Neuronal stem cell (in vitro differentiated cells): ENCODE results near the gene UCN3.
A peak's percentile ranks its signal among the peaks of the same experiment; 100 is the strongest.

Experiments
- DNase-seq: peaks from one replicate; pipeline ENCODE4 v3.0.0-alpha.2; 2013; ENCODE audit warnings: low spot score
- H2AFZ ChIP-seq: one replicate; pipeline ENCODE4 v1.6.1; 2013; ENCODE audit warnings: mild to moderate bottlenecking, low read length, inconsistent platforms
- H2AK5ac ChIP-seq: 2 replicates; pipeline ENCODE4 v1.6.1; 2013; ENCODE audit warnings: low read depth, mild to moderate bottlenecking, inconsistent platforms, low read length, moderate library complexity, mixed read lengths
- H2BK120ac ChIP-seq: 2 replicates; pipeline ENCODE4 v1.6.1; 2013; ENCODE audit warnings: low read depth, mild to moderate bottlenecking, inconsistent platforms, low read length, moderate library complexity, mixed read lengths
- H2BK12ac ChIP-seq: one replicate; pipeline ENCODE4 v1.6.1; 2013; ENCODE audit warnings: low read length, inconsistent platforms
- H2BK15ac ChIP-seq: 2 replicates; pipeline ENCODE4 v1.6.1; 2013; ENCODE audit warnings: mild to moderate bottlenecking, low read length, inconsistent platforms, mixed read lengths
- H2BK5ac ChIP-seq: one replicate; pipeline ENCODE4 v1.6.1; 2013; ENCODE audit warnings: inconsistent platforms, mild to moderate bottlenecking, low read length, moderate library complexity
- H3K14ac ChIP-seq: one replicate; pipeline ENCODE4 v1.6.1; 2013; ENCODE audit warnings: low read length, inconsistent platforms
- H3K18ac ChIP-seq: 2 replicates; pipeline ENCODE4 v1.6.1; 2013; ENCODE audit warnings: low read length, inconsistent platforms
- H3K23ac ChIP-seq: 2 replicates; pipeline ENCODE4 v1.6.1; 2013; ENCODE audit warnings: low read depth, mild to moderate bottlenecking, mixed read lengths, low read length, inconsistent platforms; ENCODE audit not compliant: poor library complexity
- H3K27ac ChIP-seq: replicated peaks from 3 replicates; pipeline ENCODE4 v1.5.1; 2013; ENCODE audit warnings: low read length, inconsistent platforms
- H3K27me3 ChIP-seq, 3 experiments: 2 replicates each; pipeline ENCODE4 v1.6.1; 2013; ENCODE audit warnings: low read length in 3 of 3, mild to moderate bottlenecking in 2 of 3, inconsistent platforms in 1 of 3, low read depth in 1 of 3, mixed read lengths in 1 of 3, moderate library complexity in 1 of 3; ENCODE audit not compliant: control insufficient read depth in 3 of 3, insufficient read depth in 3 of 3
- H3K36me3 ChIP-seq, 2 donors: replicated peaks in 1 of 2; 2 replicates each; pipeline ENCODE4 v1.6.1; 2013; ENCODE audit warnings: low read length in 2 of 2; ENCODE audit not compliant: control insufficient read depth in 2 of 2, insufficient read depth in 2 of 2
- H3K4ac ChIP-seq: 2 replicates; pipeline ENCODE4 v1.6.1; 2013; ENCODE audit warnings: inconsistent platforms, mild to moderate bottlenecking, low read length, moderate library complexity
- H3K4me1 ChIP-seq, 2 donors: 1 replicate in 1 of 2; 2 replicates in 1 of 2; pipeline ENCODE4 v1.6.1; 2013; ENCODE audit warnings: low read length in 2 of 2, low read depth in 1 of 2; ENCODE audit not compliant: control insufficient read depth in 2 of 2, insufficient read depth in 1 of 2
- H3K4me2 ChIP-seq: one replicate; pipeline ENCODE4 v1.6.1; 2013; ENCODE audit warnings: mild to moderate bottlenecking, low read length, inconsistent platforms; ENCODE audit not compliant: insufficient read depth, poor library complexity, severe bottlenecking
- H3K4me3 ChIP-seq, 2 donors: 2 replicates each; pipeline ENCODE4 v1.5.1; 2013; ENCODE audit warnings: low read length in 2 of 2, mild to moderate bottlenecking in 2 of 2, inconsistent platforms in 1 of 2, moderate library complexity in 1 of 2
- H3K79me1 ChIP-seq: one replicate; pipeline ENCODE4 v1.6.1; 2013; ENCODE audit warnings: low read depth, mild to moderate bottlenecking, inconsistent platforms, low read length, moderate library complexity
- H3K9ac ChIP-seq: one replicate; pipeline ENCODE4 v1.6.1; 2013; ENCODE audit warnings: mild to moderate bottlenecking, low read depth, low read length, inconsistent platforms; ENCODE audit not compliant: poor library complexity
- H3K9me3 ChIP-seq, 2 donors: replicated peaks in 1 of 2; 2 replicates each; pipeline versions ENCODE3 to v1.6.1; 2013; ENCODE audit warnings: low read length in 2 of 2, mild to moderate bottlenecking in 2 of 2, inconsistent platforms in 1 of 2, low read depth in 1 of 2, mixed read lengths in 1 of 2, moderate library complexity in 1 of 2; ENCODE audit not compliant: control insufficient read depth in 2 of 2, insufficient read depth in 1 of 2
- H4K8ac ChIP-seq: one replicate; pipeline ENCODE4 v1.6.1; 2013; ENCODE audit warnings: low read depth, mild to moderate bottlenecking, inconsistent platforms, low read length, moderate library complexity
- H4K91ac ChIP-seq: one replicate; pipeline ENCODE4 v1.6.1; 2013; ENCODE audit warnings: low read length, low read depth, mild to moderate bottlenecking, inconsistent platforms; ENCODE audit not compliant: poor library complexity
- WGBS, 2 donors: extraction: QIAGEN DNeasy Blood & Tissue Kit; methylation state at CpG; one replicate each; pipeline ENCODE4 v1.1.7; 2013; ENCODE audit warnings: missing lambda C conversion rate in 2 of 2, mixed read lengths in 1 of 2; ENCODE audit not compliant: insufficient read length in 2 of 2, insufficient replicate concordance in 1 of 2; ENCODE audit errors: extremely low coverage in 2 of 2; 5-methylcytosine and 5-hydroxymethylcytosine counted together

The UCN3 gene

DNA sequence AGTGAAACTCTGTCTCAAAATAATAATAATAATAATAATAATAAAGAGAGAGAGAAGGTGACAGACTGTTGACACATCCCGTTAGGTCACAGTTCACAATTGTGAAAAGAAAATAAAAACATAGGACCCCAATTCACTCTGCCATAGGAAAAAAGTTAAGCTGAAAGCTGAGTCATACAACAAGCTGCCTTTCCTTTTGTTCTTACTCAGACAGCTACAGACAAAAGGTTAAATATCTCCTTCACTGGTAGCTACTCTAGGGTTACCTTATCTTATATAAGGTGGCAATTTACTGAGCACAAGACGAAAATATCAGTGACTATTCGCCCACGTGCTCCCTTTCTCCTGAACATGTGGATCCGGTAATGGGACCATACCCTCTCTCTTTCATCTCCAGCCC lies 22.4 kb downstream of the UCN3 start:
- Histone ChIP-seq H3K27ac (no peak overlapping the region), H2BK5ac (no peak overlapping the region), H2BK120ac (no peak overlapping the region), H3K36me3 (no peaks in the 10 kb centered on the region), H3K4ac (no peak overlapping the region), H3K14ac (no peak overlapping the region), H4K8ac (no peak overlapping the region), H2BK12ac (no peak overlapping the region), H4K91ac (no peak overlapping the region), H3K9me3 (peaks cover 4 to 15% of the 10 kb centered on the region in 2 donors), H2AK5ac (no peak overlapping the region), H3K9ac (no peak overlapping the region), H3K23ac (no peak overlapping the region), H3K18ac (no peak overlapping the region), H3K4me3 (no peak overlapping the region), H3K4me1 (no peaks in the 10 kb centered on the region), H3K79me1 (no peaks in the 10 kb centered on the region), H3K27me3 (peaks cover 0 to 2% (median 0%) of the 10 kb centered on the region in 3 experiments), H3K4me2 (no peak overlapping the region), H2BK15ac (no peak overlapping the region), H2AFZ (no peak overlapping the region)
- no peak for DNase-seq
- no CpG with 5 or more reads among the region's 5 CpGs for WGBS, 2 donors

- Histone ChIP-seq H3K27me3 (peaks cover 0 to 2% (median 0%) of the 10 kb centered on the region in 3 experiments), H3K79me1 (no peaks in the 10 kb centered on the region), H3K4me2 (no peak overlapping the region), H3K23ac (no peak overlapping the region), H3K9me3 (peaks cover 5 to 15% of the 10 kb centered on the region in 2 donors), H3K14ac (no peak overlapping the region), H2BK12ac (no peak overlapping the region), H2BK120ac (no peak overlapping the region), H3K18ac (no peak overlapping the region), H3K9ac (no peak overlapping the region), H3K27ac (no peak overlapping the region), H3K4me3 (no peak overlapping the region), H4K8ac (no peak overlapping the region), H2BK15ac (no peak overlapping the region), H3K4me1 (no peaks in the 10 kb centered on the region), H2AFZ (no peak overlapping the region), H2AK5ac (no peak overlapping the region), H2BK5ac (no peak overlapping the region), H3K4ac (no peak overlapping the region), H4K91ac (no peak overlapping the region), H3K36me3 (no peaks in the 10 kb centered on the region)
- DNase-seq: no peak
- no CpG with 5 or more reads among the region's 1 CpG for WGBS, 2 donors
These were observed 25.9 kb downstream of the UCN3 start for GRCh38 chr10:5390607-5391205.

GRCh38 chr10:5391790-5392189 lies 27.0 kb downstream of the UCN3 start:
- Histone ChIP-seq H4K91ac (no peak overlapping the region), H3K4me2 (no peak overlapping the region), H2AK5ac (no peak overlapping the region), H3K9me3 (peaks cover 2 to 15% of the 10 kb centered on the region in 2 donors), H2BK5ac (no peak overlapping the region), H3K4me1 (no peaks in the 10 kb centered on the region), H2BK12ac (no peak overlapping the region), H3K27ac (no peak overlapping the region), H3K18ac (no peak overlapping the region), H3K23ac (no peak overlapping the region), H3K4ac (no peak overlapping the region), H3K4me3 (no peak overlapping the region), H4K8ac (no peak overlapping the region), H3K27me3 (peaks cover 0 to under 1% (median 0%) of the 10 kb centered on the region in 3 experiments), H3K79me1 (no peaks in the 10 kb centered on the region), H3K9ac (no peak overlapping the region), H3K36me3 (no peaks in the 10 kb centered on the region), H2BK120ac (no peak overlapping the region), H2AFZ (no peak overlapping the region), H3K14ac (no peak overlapping the region), H2BK15ac (no peak overlapping the region)
- WGBS, 2 donors: no CpG with 5 or more reads among the region's 3 CpGs
- DNase-seq: no peak

DNA sequence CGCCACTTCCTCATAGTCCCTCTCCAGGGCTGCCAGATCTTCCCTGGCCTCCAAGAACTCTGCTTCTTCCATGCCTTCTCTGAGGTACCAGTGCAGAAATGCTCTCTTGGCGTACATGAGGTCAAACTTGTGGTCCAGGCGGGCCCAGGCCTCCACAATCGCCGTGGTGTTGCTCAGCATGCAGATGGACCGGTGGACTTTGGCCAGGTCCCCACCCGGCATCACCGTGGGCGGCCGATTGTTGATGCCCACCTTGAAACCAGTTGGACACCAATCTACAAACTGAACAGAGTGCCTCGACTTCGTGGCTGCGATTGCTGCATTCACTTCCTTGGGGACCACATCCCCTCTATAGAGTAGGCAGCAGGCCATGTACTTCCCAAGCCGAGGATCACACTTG lies 28.8 kb downstream of the UCN3 start:
- no peak overlapping the region for H2BK15ac ChIP-seq
- H3K9ac ChIP-seq: no peak overlapping the region
- H3K23ac ChIP-seq: no peak overlapping the region
- H3K9me3 ChIP-seq: peaks cover 2 to 15% of the 10 kb centered on the region in 2 donors
- peak overlapping the region; percentile 25 for H2AK5ac ChIP-seq
- no peak overlapping the region for H3K4me3 ChIP-seq
- no peak overlapping the region for H2BK120ac ChIP-seq
- peaks cover 0 to 6% (median 0%) of the 10 kb centered on the region in 3 experiments for H3K27me3 ChIP-seq
- H3K14ac ChIP-seq: no peak overlapping the region
- H3K79me1 ChIP-seq: no peaks in the 10 kb centered on the region
- no peak overlapping the region for H3K18ac ChIP-seq
- WGBS, 2 donors: no CpG with 5 or more reads among the region's 14 CpGs
- no peak overlapping the region for H2AFZ ChIP-seq
- no peaks in the 10 kb centered on the region for H3K36me3 ChIP-seq
- H3K4ac ChIP-seq: no peak overlapping the region
- H3K4me2 ChIP-seq: no peak overlapping the region
- no peak for DNase-seq
- no peak overlapping the region for H2BK5ac ChIP-seq
- no peak overlapping the region for H4K8ac ChIP-seq
- H2BK12ac ChIP-seq: no peak overlapping the region
- H3K4me1 ChIP-seq: no peaks in the 10 kb centered on the region
- H3K27ac ChIP-seq: no peak overlapping the region
- no peak overlapping the region for H4K91ac ChIP-seq
